Measurements from ENCODE around the gene ERMARD.
A peak's percentile ranks its signal among the peaks of the same experiment; 100 is the strongest.

The ERMARD gene

GRCh38 chr6:169751242-169752073 lies at the start of gene ERMARD, which contains the start of gene DYNLT2:
ERMARD (plus strand) TSS chr6:169751622; CDS start chr6:169751658, 36 bp downstream.
DYNLT2 (minus strand) TSS chr6:169751572; CDS start chr6:169751458, 114 bp downstream.
- DNase-seq (ENCODE audit: low read depth in 1 of 2, low spot score in 1 of 2): peak; percentile 82 to 91

GRCh38 chr6:169701954-169702839 lies 49.2 kb upstream of the ERMARD start, which contains the start of the genes C6orf120 and WDR27:
C6orf120 (plus strand) TSS chr6:169702126; CDS start chr6:169702460, 334 bp downstream.
WDR27 (minus strand) TSS chr6:169702029; CDS start chr6:169689005, 13,024 bp downstream.
- peak; percentile 94 to 98 for DNase-seq (ENCODE audit: low read depth in 1 of 2, low spot score in 1 of 2)

- DNase-seq (ENCODE audit: low read depth in 1 of 2, low spot score in 1 of 2): no peak
These were observed 48.6 kb upstream of the ERMARD start for GRCh38 chr6:169702840-169703246.

GRCh38 chr6:169707772-169708171 lies 43.6 kb upstream of the ERMARD start:
- DNase-seq (ENCODE audit: low read depth in 1 of 2, low spot score in 1 of 2): no peak

GRCh38 chr6:169709293-169709692 lies 42.1 kb upstream of the ERMARD start:
- no peak for DNase-seq (ENCODE audit: low read depth in 1 of 2, low spot score in 1 of 2)

- no peak for DNase-seq (ENCODE audit: low read depth in 1 of 2, low spot score in 1 of 2)
These were observed 41.4 kb upstream of the ERMARD start for GRCh38 chr6:169710009-169710408.

GRCh38 chr6:169714178-169714577 lies 37.2 kb upstream of the ERMARD start:
- no peak for DNase-seq (ENCODE audit: low read depth in 1 of 2, low spot score in 1 of 2)

GRCh38 chr6:169714595-169714994 lies 36.8 kb upstream of the ERMARD start:
- no peak for DNase-seq (ENCODE audit: low read depth in 1 of 2, low spot score in 1 of 2)

GRCh38 chr6:169719117-169719516 lies 32.3 kb upstream of the ERMARD start:
- DNase-seq (ENCODE audit: low read depth in 1 of 2, low spot score in 1 of 2): no peak

GRCh38 chr6:169720207-169720855 lies 31.1 kb upstream of the ERMARD start:
- DNase-seq (ENCODE audit: low read depth in 1 of 2, low spot score in 1 of 2): no peak

GRCh38 chr6:169722362-169723199 lies 28.8 kb upstream of the ERMARD start:
- peak; percentile 9 to 20 for DNase-seq (ENCODE audit: low read depth in 1 of 2, low spot score in 1 of 2)

GRCh38 chr6:169723200-169723909 lies 28.1 kb upstream of the ERMARD start:
- peak; percentile 42 to 53 for DNase-seq (ENCODE audit: low read depth in 1 of 2, low spot score in 1 of 2)

GRCh38 chr6:169723991-169724493 lies 27.4 kb upstream of the ERMARD start:
- peak; percentile 10 to 41 for DNase-seq (ENCODE audit: low read depth in 1 of 2, low spot score in 1 of 2)

- DNase-seq (ENCODE audit: low read depth in 1 of 2, low spot score in 1 of 2): peak; percentile 44 to 67
These were observed 26.8 kb upstream of the ERMARD start, which contains the start of gene PHF10 for GRCh38 chr6:169724494-169725124. PHF10 (minus strand) TSS chr6:169724500; CDS start chr6:169723931, 569 bp downstream.

GRCh38 chr6:169725125-169726048 lies 26.0 kb upstream of the ERMARD start:
- DNase-seq (ENCODE audit: low read depth in 1 of 2, low spot score in 1 of 2): peak in 1 of 2 donors; percentile 3

GRCh38 chr6:169726049-169726400 lies 25.4 kb upstream of the ERMARD start:
- no peak for DNase-seq (ENCODE audit: low read depth in 1 of 2, low spot score in 1 of 2)

- no peak for DNase-seq (ENCODE audit: low read depth in 1 of 2, low spot score in 1 of 2)
These were observed 24.5 kb upstream of the ERMARD start for GRCh38 chr6:169726963-169727362.

GRCh38 chr6:169729961-169730360 lies 21.5 kb upstream of the ERMARD start:
- DNase-seq (ENCODE audit: low read depth in 1 of 2, low spot score in 1 of 2): no peak
